ENCODE data around the gene DENND4A.

- TF ChIP-seq CTCF (IDR thresholded peaks at IDR 0.05): no peak
- TF ChIP-seq POLR2AphosphoS5 (IDR thresholded peaks at IDR 0.05): no peak
These were observed 51.9 kb downstream of the DENND4A start for GRCh38 chr15:65740148-65740547.
